NK-92 (cell line): ENCODE results near the gene NEMP1.
"Not testable (repeated sequence)": the region's sequence is repeated elsewhere in the genome, so short reads cannot be mapped to it uniquely, and the experiment has no call there.

Source experiments
- DNase-seq: peaks from one replicate; lab custom pipeline; 2025; ENCODE audit not compliant: unreplicated experiment; lab: John Stamatoyannopoulos, UW

NEMP1 gene

GRCh38 chr12:57078519-57079404, at the start of gene NEMP1:
Gene NEMP1 (minus strand): TSS chr12:57078791. CDS start chr12:57078745, 46 bp downstream.
- peak; percentile 91 for DNase-seq

- DNase-seq, result no peak
Measured at GRCh38 chr12:57127726-57128518, 49.3 kb upstream of the NEMP1 start, which contains the start of gene LRP1. Gene LRP1 (plus strand): TSS chr12:57128483. CDS start chr12:57128965, 482 bp downstream.

- DNase-seq, result no peak
Measured at GRCh38 chr12:57127101-57127725, 48.6 kb upstream of the NEMP1 start.

GRCh38 chr12:57126561-57126960, 48.0 kb upstream of the NEMP1 start:
- DNase-seq, result no peak

GRCh38 chr12:57126061-57126460, 47.5 kb upstream of the NEMP1 start:
- DNase-seq, result no peak

- DNase-seq, result no peak
Measured at GRCh38 chr12:57124261-57124877, 45.8 kb upstream of the NEMP1 start.

GRCh38 chr12:57123813-57124212, 45.2 kb upstream of the NEMP1 start:
- DNase-seq, result no peak

GRCh38 chr12:57120718-57121117, 42.1 kb upstream of the NEMP1 start:
- not testable (repeated sequence) for DNase-seq

GRCh38 chr12:57119294-57120085, 40.9 kb upstream of the NEMP1 start:
- no peak for DNase-seq

GRCh38 chr12:57118711-57119271, 40.2 kb upstream of the NEMP1 start:
- DNase-seq, result no peak

- DNase-seq, result no peak
Measured at GRCh38 chr12:57116580-57117281, 38.1 kb upstream of the NEMP1 start.

GRCh38 chr12:57112492-57113294, 34.1 kb upstream of the NEMP1 start:
- DNase-seq, result no peak

GRCh38 chr12:57111031-57111734, 32.6 kb upstream of the NEMP1 start, which contains the start of gene STAT6:
Gene STAT6 (minus strand): TSS chr12:57111362. CDS start chr12:57108278, 3,084 bp downstream.
- no peak for DNase-seq

GRCh38 chr12:57110104-57111030, 31.8 kb upstream of the NEMP1 start:
- no peak for DNase-seq

GRCh38 chr12:57109207-57110103, 30.9 kb upstream of the NEMP1 start:
- DNase-seq, result no peak
